ENCODE results near the gene ACOT13. TPM values are rescaled to one million over a fixed set of nuclear protein-coding genes. Genes with fewer than 3 reads are reported as not detected.
A peak's percentile ranks its signal among the peaks of the same experiment; 100 is the strongest.
"Not testable (repeated sequence)": the region's sequence is repeated elsewhere in the genome, so short reads cannot be mapped to it uniquely, and the experiment has no call there.

The ACOT13 gene
- total RNA-seq, 2 experiments from 2014 or later, result 1.5 TPM

GRCh38 chr6:24692848-24693592 is 26.1 kb downstream of the ACOT13 start:
- Histone ChIP-seq H3K4me3 (ENCODE audit: low read length) (no peak overlapping the region), H3K27ac (ENCODE audit: low read depth in 1 of 2, low read length in 2 of 2) (no peak overlapping the region), H3K27me3 (ENCODE audit: control insufficient read depth in 1 of 2, insufficient read depth in 2 of 2, low read length in 2 of 2) (no peaks in the 10 kb centered on the region), H3K36me3 (ENCODE audit: insufficient read depth, low read length) (no peaks in the 10 kb centered on the region), H3K4me1 (ENCODE audit: insufficient read depth, low read length) (no peaks in the 10 kb centered on the region), H3K9me3 (ENCODE audit: control insufficient read depth in 1 of 2, insufficient read depth in 1 of 2, low read length in 2 of 2) (no peaks in the 10 kb centered on the region)
- no peak overlapping the region for H3K4me3 Mint-ChIP-seq
- H3K27ac Mint-ChIP-seq, result no peak overlapping the region
- peaks cover 20% of the 10 kb centered on the region for H3K4me1 Mint-ChIP-seq (ENCODE audit: low read depth)
- POLR2A ChIA-PET, result interaction anchor here (0.6 kb wide), 1 partner anchor 26 kb away, joined by 3 read pairs; the partner anchor contains the start of genes ACOT13 and TDP2
- no peaks in the 10 kb centered on the region for H3K9me3 Mint-ChIP-seq
- intact Hi-C loops (cut with DNase I, micrococcal nuclease), result loop anchor here in 1 of 2 experiments (5.0 to 10.0 kb wide), 2 partner anchors 198 to 266 kb away; partner anchors contain the start of gene ALDH5A1
- DNase-seq, result no peak
- CTCF ChIA-PET, result interaction anchor here (2.0 kb wide), 2 partner anchors 110 to 112 kb away, joined by 5 to 7 read pairs; no protein-coding TSS in a partner anchor
- peak; percentile 51 for ATAC-seq (ENCODE audit: poor library complexity)
- H3K27me3 Mint-ChIP-seq, result no peaks in the 10 kb centered on the region
- no peak for TF ChIP-seq CTCF (IDR thresholded peaks at IDR 0.05)
- no peaks in the 10 kb centered on the region for H3K36me3 Mint-ChIP-seq (ENCODE audit: low read depth)

- peaks cover 20% of the 10 kb centered on the region for H3K4me1 Mint-ChIP-seq (ENCODE audit: low read depth)
- ChIA-PET CTCF (interaction anchor here (1.0 to 2.2 kb wide), 2 partner anchors 111 to 113 kb away, joined by 6 to 11 read pairs; no protein-coding TSS in a partner anchor), POLR2A (interaction anchor here (0.7 to 1.3 kb wide), 2 partner anchors 23 to 110 kb away, joined by 3 to 5 read pairs; no protein-coding TSS in a partner anchor)
- no peak overlapping the region for H3K4me3 Mint-ChIP-seq
- Histone ChIP-seq H3K27ac (ENCODE audit: low read depth in 1 of 2, low read length in 2 of 2) (no peak overlapping the region), H3K4me1 (ENCODE audit: insufficient read depth, low read length) (no peaks in the 10 kb centered on the region), H3K4me3 (ENCODE audit: low read length) (no peak overlapping the region), H3K9me3 (ENCODE audit: control insufficient read depth in 1 of 2, insufficient read depth in 1 of 2, low read length in 2 of 2) (no peaks in the 10 kb centered on the region), H3K27me3 (ENCODE audit: control insufficient read depth in 1 of 2, insufficient read depth in 2 of 2, low read length in 2 of 2) (no peaks in the 10 kb centered on the region), H3K36me3 (ENCODE audit: insufficient read depth, low read length) (peaks cover 4% of the 10 kb centered on the region)
- no peak for TF ChIP-seq CTCF (IDR thresholded peaks at IDR 0.05)
- DNase-seq (no peak), ATAC-seq (ENCODE audit: poor library complexity) (no peak)
- peaks cover 3% of the 10 kb centered on the region for H3K36me3 Mint-ChIP-seq (ENCODE audit: low read depth)
- no peaks in the 10 kb centered on the region for H3K9me3 Mint-ChIP-seq
- H3K27me3 Mint-ChIP-seq, result no peaks in the 10 kb centered on the region
- intact Hi-C loops (cut with DNase I, micrococcal nuclease), result loop anchor here in 1 of 2 experiments (5.0 to 10.0 kb wide), 2 partner anchors 199 to 267 kb away; partner anchors contain the start of gene ALDH5A1
- H3K27ac Mint-ChIP-seq, result no peak overlapping the region
Measured at GRCh38 chr6:24694198-24694597, 27.3 kb downstream of the ACOT13 start.

GRCh38 chr6:24695635-24696034 is 28.8 kb downstream of the ACOT13 start:
- H3K36me3 ChIP-seq (ENCODE audit: insufficient read depth, low read length); H3K9me3 Mint-ChIP-seq; H3K4me3 Mint-ChIP-seq; H3K4me1 ChIP-seq (ENCODE audit: insufficient read depth, low read length); POLR2A ChIA-PET; H3K27ac Mint-ChIP-seq; H3K9me3 ChIP-seq (ENCODE audit: control insufficient read depth in 1 of 2, insufficient read depth in 1 of 2, low read length in 2 of 2); H3K27me3 ChIP-seq (ENCODE audit: control insufficient read depth in 1 of 2, insufficient read depth in 2 of 2, low read length in 2 of 2); H3K27me3 Mint-ChIP-seq; H3K27ac ChIP-seq (ENCODE audit: low read depth in 1 of 2, low read length in 2 of 2); H3K4me3 ChIP-seq (ENCODE audit: low read length): not testable (repeated sequence)
- H3K36me3 Mint-ChIP-seq (ENCODE audit: low read depth), result peaks cover 11% of the 10 kb centered on the region
- peak; percentile 87 for ATAC-seq (ENCODE audit: poor library complexity)
- TF ChIP-seq CTCF (IDR thresholded peaks at IDR 0.05), result peak; percentile 63
- peaks cover 20% of the 10 kb centered on the region for H3K4me1 Mint-ChIP-seq (ENCODE audit: low read depth)
- peak in 13 of 14 experiments; percentile 8 to 73 (median 29) for DNase-seq
- CTCF ChIA-PET, result interaction anchor here (2.2 to 3.0 kb wide), 2 partner anchors 112 to 114 kb away, joined by 11 to 15 read pairs; no protein-coding TSS in a partner anchor
- intact Hi-C loops (cut with DNase I, micrococcal nuclease), result loop anchor here (1.0 to 10.0 kb wide), 5 partner anchors 112 to 413 kb away; partner anchors contain the start of gene ALDH5A1 (in 1 of the 2)
